OCI-LY1 (cell line): Measurements from ENCODE around the gene PLEKHH1.

Experiments used
- EZH2 ChIP-seq: fragments of 200-600 bp; sonication (generic), shearing (Covaris generic); IDR thresholded peaks from 2 replicates; pipeline ENCODE4 v1.8.0; 2017; ENCODE audit warnings: borderline replicate concordance, mixed run types, mild to moderate bottlenecking, antibody characterized with exemption, low read length, moderate library complexity, mixed read lengths
- TF ChIP-seq, protein P1 (sequence below): fragments of 200-600 bp; sonication (generic), shearing (Covaris generic); IDR thresholded peaks from 2 replicates; pipeline ENCODE4 v1.5.1; 2017; ENCODE audit warnings: mild to moderate bottlenecking, antibody characterized with exemption, low read length, moderate library complexity, mixed read lengths

GRCh38 chr14:67523764-67524633 is 9.1 kb upstream of the PLEKHH1 start:
- TF ChIP-seq, protein P1, sequence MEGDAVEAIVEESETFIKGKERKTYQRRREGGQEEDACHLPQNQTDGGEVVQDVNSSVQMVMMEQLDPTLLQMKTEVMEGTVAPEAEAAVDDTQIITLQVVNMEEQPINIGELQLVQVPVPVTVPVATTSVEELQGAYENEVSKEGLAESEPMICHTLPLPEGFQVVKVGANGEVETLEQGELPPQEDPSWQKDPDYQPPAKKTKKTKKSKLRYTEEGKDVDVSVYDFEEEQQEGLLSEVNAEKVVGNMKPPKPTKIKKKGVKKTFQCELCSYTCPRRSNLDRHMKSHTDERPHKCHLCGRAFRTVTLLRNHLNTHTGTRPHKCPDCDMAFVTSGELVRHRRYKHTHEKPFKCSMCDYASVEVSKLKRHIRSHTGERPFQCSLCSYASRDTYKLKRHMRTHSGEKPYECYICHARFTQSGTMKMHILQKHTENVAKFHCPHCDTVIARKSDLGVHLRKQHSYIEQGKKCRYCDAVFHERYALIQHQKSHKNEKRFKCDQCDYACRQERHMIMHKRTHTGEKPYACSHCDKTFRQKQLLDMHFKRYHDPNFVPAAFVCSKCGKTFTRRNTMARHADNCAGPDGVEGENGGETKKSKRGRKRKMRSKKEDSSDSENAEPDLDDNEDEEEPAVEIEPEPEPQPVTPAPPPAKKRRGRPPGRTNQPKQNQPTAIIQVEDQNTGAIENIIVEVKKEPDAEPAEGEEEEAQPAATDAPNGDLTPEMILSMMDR: no peak
- TF ChIP-seq EZH2: no peak
